Caco-2 (cell line): ENCODE results near the gene HSD3B7. TPM values are rescaled to one million over a fixed set of nuclear protein-coding genes. Genes with fewer than 3 reads are reported as not detected.

Source experiments
- BruUV-seq: library from RNA; stranded (reverse); fragments of 400-500 nt; replicated peaks from 2 replicates; lab custom pipeline; 2021; lab: Mats Ljungman, UMichigan
- CTCF ChIA-PET: fragments of 300-600 bp; sonication (Branson Sonifier 250); formaldehyde crosslinking; loops from one replicate; lab custom pipeline; 2022; ENCODE audit warnings: antibody characterized with exemption; lab: Charles Lee
- POLR2A ChIA-PET: fragments of 300-600 bp; sonication (Branson Sonifier 250); formaldehyde crosslinking; loops from one replicate; lab custom pipeline; 2022; ENCODE audit warnings: antibody characterized with exemption; lab: Charles Lee
- DNase-seq, 2 experiments: peaks; one replicate each; pipeline versions ENCODE4 v3.0.0 to v3.0.0-alpha.2; 2020 to 2022
- H3K27me3 ChIP-seq: replicated peaks from 2 replicates; pipeline ENCODE4 v1.6.0; 2011; ENCODE audit warnings: low read length; ENCODE audit not compliant: control insufficient read depth, insufficient read depth
- H3K36me3 ChIP-seq: 2 replicates; pipeline ENCODE4 v1.5.1; 2011; ENCODE audit warnings: low read length; ENCODE audit not compliant: control insufficient read depth, insufficient read depth
- H3K4me1 ChIP-seq: fragments of 250-450 bp; sonication (Bioruptor Pico); 2 replicates; pipeline ENCODE4 v1.5.1; 2020; ENCODE audit warnings: mild to moderate bottlenecking
- H3K4me3 ChIP-seq: 2 replicates; pipeline ENCODE4 v1.5.1; 2011; ENCODE audit warnings: low read depth, mild to moderate bottlenecking, control low read depth, low read length
- H3K9me3 ChIP-seq: fragments of 250-450 bp; sonication (Bioruptor Pico); 2 replicates; pipeline ENCODE4 v1.5.1; 2020; ENCODE audit warnings: mild to moderate bottlenecking, moderate library complexity
- H3K27ac Mint-ChIP-seq: one replicate; pipeline ENCODE4 v1.8.0; 2022; ENCODE audit warnings: mixed read lengths; ENCODE audit not compliant: unreplicated experiment
- H3K27me3 Mint-ChIP-seq: one replicate; pipeline ENCODE4 v1.8.0; 2022; ENCODE audit warnings: mixed read lengths; ENCODE audit not compliant: insufficient read depth, unreplicated experiment
- H3K36me3 Mint-ChIP-seq: one replicate; pipeline ENCODE4 v1.8.0; 2022; ENCODE audit warnings: mild to moderate bottlenecking, mixed read lengths; ENCODE audit not compliant: insufficient read depth, unreplicated experiment
- H3K4me1 Mint-ChIP-seq: one replicate; pipeline ENCODE4 v1.8.0; 2022; ENCODE audit warnings: low read depth, mixed read lengths; ENCODE audit not compliant: unreplicated experiment
- H3K4me3 Mint-ChIP-seq: one replicate; pipeline ENCODE4 v1.8.0; 2022; ENCODE audit warnings: mild to moderate bottlenecking, moderate library complexity, mixed read lengths; ENCODE audit not compliant: unreplicated experiment
- H3K9me3 Mint-ChIP-seq: one replicate; pipeline ENCODE4 v1.8.0; 2022; ENCODE audit warnings: mixed read lengths; ENCODE audit not compliant: unreplicated experiment
- intact Hi-C: fragments of 100-400 bp; cut with micrococcal nuclease; formaldehyde crosslinking; loops from one replicate; pipeline ENCODE4 v1.10.0; 2022; ENCODE audit not compliant: unreplicated experiment
- total RNA-seq: library from RNA; stranded (reverse); gene quantifications from 2 replicates; pipeline ENCODE4 v1.2.3, GENCODE V29; 2022
- TF ChIP-seq, protein P1 (sequence below), 2 experiments: fragments of 200-600 bp in 1 of 2; IDR thresholded peaks; 1 replicate in 1 of 2; 2 replicates in 1 of 2; pipeline versions ENCODE4 v1.5.1 to v1.8.0; 2011 to 2022; ENCODE audit warnings: antibody characterized with exemption in 1 of 2, control low read depth in 1 of 2, inconsistent platforms in 1 of 2, low read depth in 1 of 2, low read length in 1 of 2, mild to moderate bottlenecking in 1 of 2, moderate library complexity in 1 of 2; ENCODE audit not compliant: insufficient read depth in 1 of 2, severe bottlenecking in 1 of 2, unreplicated experiment in 1 of 2

Gene HSD3B7
- total RNA-seq, 1 experiment from 2014 or later: 2.4 TPM

DNA sequence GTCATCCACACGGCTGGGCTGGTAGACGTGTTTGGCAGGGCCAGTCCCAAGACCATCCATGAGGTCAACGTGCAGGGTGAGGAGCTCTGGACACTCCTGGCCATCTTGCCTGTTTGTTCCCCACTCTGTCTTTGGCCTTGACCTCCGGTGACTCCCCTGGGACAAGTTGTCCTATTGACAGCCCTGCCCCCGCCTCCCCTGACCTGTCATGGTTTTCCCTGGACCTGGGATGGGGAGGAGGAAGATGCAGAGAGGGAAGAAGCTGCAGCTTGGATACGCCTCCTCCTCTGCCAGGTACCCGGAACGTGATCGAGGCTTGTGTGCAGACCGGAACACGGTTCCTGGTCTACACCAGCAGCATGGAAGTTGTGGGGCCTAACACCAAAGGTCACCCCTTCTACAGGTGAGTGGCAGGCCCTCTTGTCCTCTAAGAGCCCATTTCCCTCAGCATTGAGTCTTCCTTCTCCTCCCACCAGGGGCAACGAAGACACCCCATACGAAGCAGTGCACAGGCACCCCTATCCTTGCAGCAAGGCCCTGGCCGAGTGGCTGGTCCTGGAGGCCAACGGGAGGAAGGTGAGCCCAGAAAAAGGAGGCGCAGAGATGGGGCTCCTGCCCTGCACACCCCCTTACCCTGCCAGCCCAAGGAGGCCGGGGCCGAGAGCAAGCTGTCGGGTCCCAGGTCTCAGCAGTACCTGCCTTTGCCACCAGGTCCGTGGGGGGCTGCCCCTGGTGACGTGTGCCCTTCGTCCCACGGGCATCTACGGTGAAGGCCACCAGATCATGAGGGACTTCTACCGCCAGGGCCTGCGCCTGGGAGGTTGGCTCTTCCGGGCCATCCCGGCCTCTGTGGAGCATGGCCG is 1.4 kb downstream of the HSD3B7 start:
- Mint-ChIP-seq H3K4me1 (peaks cover 6% of the 10 kb centered on the region), H3K4me3 (no peak overlapping the region), H3K36me3 (peaks cover 13% of the 10 kb centered on the region), H3K9me3 (no peaks in the 10 kb centered on the region), H3K27me3 (no peaks in the 10 kb centered on the region), H3K27ac (no peak overlapping the region)
- Histone ChIP-seq H3K4me1 (peaks cover 7% of the 10 kb centered on the region), H3K4me3 (no peak overlapping the region), H3K27me3 (no peaks in the 10 kb centered on the region), H3K36me3 (no peaks in the 10 kb centered on the region), H3K9me3 (no peaks in the 10 kb centered on the region)
- CTCF ChIA-PET: interaction anchor here (0.5 to 1.8 kb wide), 4 partner anchors 10 to 1263 kb away, joined by 5 to 13 read pairs (median 5); partner anchors contain the start of gene ZNF843
- no TSS peak for BruUV-seq
- TF ChIP-seq, protein P1, sequence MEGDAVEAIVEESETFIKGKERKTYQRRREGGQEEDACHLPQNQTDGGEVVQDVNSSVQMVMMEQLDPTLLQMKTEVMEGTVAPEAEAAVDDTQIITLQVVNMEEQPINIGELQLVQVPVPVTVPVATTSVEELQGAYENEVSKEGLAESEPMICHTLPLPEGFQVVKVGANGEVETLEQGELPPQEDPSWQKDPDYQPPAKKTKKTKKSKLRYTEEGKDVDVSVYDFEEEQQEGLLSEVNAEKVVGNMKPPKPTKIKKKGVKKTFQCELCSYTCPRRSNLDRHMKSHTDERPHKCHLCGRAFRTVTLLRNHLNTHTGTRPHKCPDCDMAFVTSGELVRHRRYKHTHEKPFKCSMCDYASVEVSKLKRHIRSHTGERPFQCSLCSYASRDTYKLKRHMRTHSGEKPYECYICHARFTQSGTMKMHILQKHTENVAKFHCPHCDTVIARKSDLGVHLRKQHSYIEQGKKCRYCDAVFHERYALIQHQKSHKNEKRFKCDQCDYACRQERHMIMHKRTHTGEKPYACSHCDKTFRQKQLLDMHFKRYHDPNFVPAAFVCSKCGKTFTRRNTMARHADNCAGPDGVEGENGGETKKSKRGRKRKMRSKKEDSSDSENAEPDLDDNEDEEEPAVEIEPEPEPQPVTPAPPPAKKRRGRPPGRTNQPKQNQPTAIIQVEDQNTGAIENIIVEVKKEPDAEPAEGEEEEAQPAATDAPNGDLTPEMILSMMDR (IDR thresholded peaks at IDR 0.05; ENCODE audit: insufficient read depth in 1 of 2, low read depth in 1 of 2, low read length in 1 of 2, severe bottlenecking in 1 of 2, unreplicated experiment in 1 of 2): no peak
- intact Hi-C loops: loop anchor here (5.0 kb wide), 1 partner anchor 156 kb away; no protein-coding TSS in a partner anchor
- POLR2A ChIA-PET: no interaction called here
- DNase-seq: no peak

DNA sequence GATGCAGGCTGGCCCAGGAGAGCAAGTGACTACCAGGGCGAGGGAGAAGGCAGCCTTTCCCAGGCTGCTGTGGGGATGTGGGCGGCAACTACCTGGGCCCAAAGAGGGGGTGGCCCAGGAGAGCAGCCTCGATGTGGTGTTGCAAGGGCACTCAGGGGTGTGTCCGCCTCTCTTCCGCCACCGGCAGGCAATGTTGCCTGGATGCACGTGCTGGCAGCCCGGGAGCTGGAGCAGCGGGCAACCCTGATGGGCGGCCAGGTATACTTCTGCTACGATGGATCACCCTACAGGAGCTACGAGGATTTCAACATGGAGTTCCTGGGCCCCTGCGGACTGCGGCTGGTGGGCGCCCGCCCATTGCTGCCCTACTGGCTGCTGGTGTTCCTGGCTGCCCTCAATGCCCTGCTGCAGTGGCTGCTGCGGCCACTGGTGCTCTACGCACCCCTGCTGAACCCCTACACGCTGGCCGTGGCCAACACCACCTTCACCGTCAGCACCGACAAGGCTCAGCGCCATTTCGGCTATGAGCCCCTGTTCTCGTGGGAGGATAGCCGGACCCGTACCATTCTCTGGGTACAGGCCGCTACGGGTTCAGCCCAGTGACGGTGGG is 2.7 kb downstream of the HSD3B7 start:
- BruUV-seq: no TSS peak
- H3K4me1 ChIP-seq: peaks cover 7% of the 10 kb centered on the region
- no peaks in the 10 kb centered on the region for H3K27me3 ChIP-seq
- H3K36me3 ChIP-seq: no peaks in the 10 kb centered on the region
- ChIA-PET POLR2A (no interaction called here), CTCF (no interaction called here)
- no peak overlapping the region for H3K27ac Mint-ChIP-seq
- peaks cover 5% of the 10 kb centered on the region for H3K36me3 Mint-ChIP-seq
- DNase-seq: no peak
- intact Hi-C loops: loop anchor here (5.0 kb wide), 1 partner anchor 155 kb away; no protein-coding TSS in a partner anchor
- H3K4me1 Mint-ChIP-seq: peaks cover 6% of the 10 kb centered on the region
- no peaks in the 10 kb centered on the region for H3K27me3 Mint-ChIP-seq
- no peaks in the 10 kb centered on the region for H3K9me3 ChIP-seq
- TF ChIP-seq, protein P1 (IDR thresholded peaks at IDR 0.05; ENCODE audit: insufficient read depth in 1 of 2, low read depth in 1 of 2, low read length in 1 of 2, severe bottlenecking in 1 of 2, unreplicated experiment in 1 of 2): no peak
- no peak overlapping the region for H3K4me3 ChIP-seq
- no peaks in the 10 kb centered on the region for H3K9me3 Mint-ChIP-seq
- no peak overlapping the region for H3K4me3 Mint-ChIP-seq

DNA sequence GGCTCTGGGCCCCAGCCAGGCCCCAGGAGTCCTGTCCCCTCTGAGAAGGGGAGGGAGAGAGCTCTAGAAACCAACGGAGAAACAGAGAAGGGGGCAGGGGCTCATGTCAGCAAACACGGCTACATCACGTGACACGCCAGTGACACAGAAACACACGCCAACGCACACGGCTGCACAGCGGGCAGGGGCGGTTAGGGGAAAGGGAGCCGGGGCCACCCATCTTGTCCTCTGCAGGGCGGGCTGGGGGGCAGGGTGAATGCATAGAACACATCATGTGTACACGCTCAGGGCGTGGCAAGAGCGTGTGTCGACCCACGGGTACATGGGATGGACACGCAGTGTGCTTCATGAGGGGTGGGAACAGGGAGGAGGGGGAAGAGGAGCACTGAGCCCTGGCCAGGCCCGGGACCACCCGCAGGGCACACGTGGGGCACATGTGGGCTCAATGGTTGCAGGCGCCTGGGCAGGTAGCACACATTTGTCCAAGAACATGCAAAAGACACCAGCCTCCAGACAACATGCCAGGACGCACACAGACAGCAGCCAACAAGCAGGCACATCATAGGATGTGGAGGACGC is 4.6 kb downstream of the HSD3B7 start:
- TF ChIP-seq, protein P1 (IDR thresholded peaks at IDR 0.05; ENCODE audit: insufficient read depth in 1 of 2, low read depth in 1 of 2, low read length in 1 of 2, severe bottlenecking in 1 of 2, unreplicated experiment in 1 of 2): no peak
- Mint-ChIP-seq H3K27ac (no peak overlapping the region), H3K4me1 (peaks cover 9% of the 10 kb centered on the region), H3K27me3 (no peaks in the 10 kb centered on the region), H3K9me3 (no peaks in the 10 kb centered on the region), H3K36me3 (no peaks in the 10 kb centered on the region), H3K4me3 (no peak overlapping the region)
- Histone ChIP-seq H3K4me3 (no peak overlapping the region), H3K27me3 (no peaks in the 10 kb centered on the region), H3K36me3 (no peaks in the 10 kb centered on the region), H3K4me1 (peaks cover 7% of the 10 kb centered on the region), H3K9me3 (no peaks in the 10 kb centered on the region)
- POLR2A ChIA-PET: no interaction called here
- no peak for DNase-seq
- CTCF ChIA-PET: no interaction called here
- BruUV-seq: no TSS peak
- intact Hi-C loops: loop anchor here (5.0 kb wide), 1 partner anchor 153 kb away; no protein-coding TSS in a partner anchor
